Occipital lobe (tissue), 2 donors: ENCODE data around the gene FLAD1. TPM values are rescaled to one million over a fixed set of nuclear protein-coding genes. Genes with fewer than 3 reads are reported as not detected.

Experiments used
- DNase-seq: peaks from one replicate; lab custom pipeline; 2025; lab: John Stamatoyannopoulos, UW
- total RNA-seq: library from RNA; depleted of rRNA; stranded (reverse); fragments of >200 nt; gene quantifications from one replicate; pipeline ENCODE4 v1.2.3, GENCODE V29; 2014

Gene FLAD1
- 17.2 TPM for total RNA-seq

- DNase-seq = peak; percentile 96
These were observed at the start of gene FLAD1 for GRCh38 chr1:154982897-154983648. Gene FLAD1, plus strand, starts transcription at chr1:154983344. Its CDS starts 351 bp downstream, at chr1:154983695.

- no peak for DNase-seq
These were observed 48.7 kb upstream of the FLAD1 start for GRCh38 chr1:154934358-154934948.

GRCh38 chr1:154935749-154936554 is 47.2 kb upstream of the FLAD1 start:
- no peak for DNase-seq

GRCh38 chr1:154936555-154937084 is 46.5 kb upstream of the FLAD1 start, which contains the start of gene PMVK:
Gene PMVK, minus strand, starts transcription at chr1:154936719. Its CDS starts 34 bp downstream, at chr1:154936685.
- peak; percentile 96 for DNase-seq

GRCh38 chr1:154937085-154937987 is 45.8 kb upstream of the FLAD1 start:
- DNase-seq = peak; percentile 92

GRCh38 chr1:154937988-154938386 is 45.2 kb upstream of the FLAD1 start:
- DNase-seq = no peak

- DNase-seq = no peak
These were observed 44.3 kb upstream of the FLAD1 start for GRCh38 chr1:154938604-154939399.

- DNase-seq = no peak
These were observed 43.0 kb upstream of the FLAD1 start for GRCh38 chr1:154940213-154940560.

GRCh38 chr1:154940651-154941194 is 42.4 kb upstream of the FLAD1 start:
- DNase-seq = no peak

GRCh38 chr1:154941333-154942013 is 41.7 kb upstream of the FLAD1 start:
- DNase-seq = no peak

- no peak for DNase-seq
These were observed 39.3 kb upstream of the FLAD1 start for GRCh38 chr1:154943649-154944400.

- no peak for DNase-seq
These were observed 38.6 kb upstream of the FLAD1 start for GRCh38 chr1:154944401-154945159.

GRCh38 chr1:154945160-154945961 is 37.8 kb upstream of the FLAD1 start:
- no peak for DNase-seq

GRCh38 chr1:154945962-154946850 is 36.9 kb upstream of the FLAD1 start:
- no peak for DNase-seq

- DNase-seq = no peak
These were observed 35.1 kb upstream of the FLAD1 start for GRCh38 chr1:154948079-154948478.
